ENCODE measurements around the gene ACTR5.

Gene ACTR5

DNA sequence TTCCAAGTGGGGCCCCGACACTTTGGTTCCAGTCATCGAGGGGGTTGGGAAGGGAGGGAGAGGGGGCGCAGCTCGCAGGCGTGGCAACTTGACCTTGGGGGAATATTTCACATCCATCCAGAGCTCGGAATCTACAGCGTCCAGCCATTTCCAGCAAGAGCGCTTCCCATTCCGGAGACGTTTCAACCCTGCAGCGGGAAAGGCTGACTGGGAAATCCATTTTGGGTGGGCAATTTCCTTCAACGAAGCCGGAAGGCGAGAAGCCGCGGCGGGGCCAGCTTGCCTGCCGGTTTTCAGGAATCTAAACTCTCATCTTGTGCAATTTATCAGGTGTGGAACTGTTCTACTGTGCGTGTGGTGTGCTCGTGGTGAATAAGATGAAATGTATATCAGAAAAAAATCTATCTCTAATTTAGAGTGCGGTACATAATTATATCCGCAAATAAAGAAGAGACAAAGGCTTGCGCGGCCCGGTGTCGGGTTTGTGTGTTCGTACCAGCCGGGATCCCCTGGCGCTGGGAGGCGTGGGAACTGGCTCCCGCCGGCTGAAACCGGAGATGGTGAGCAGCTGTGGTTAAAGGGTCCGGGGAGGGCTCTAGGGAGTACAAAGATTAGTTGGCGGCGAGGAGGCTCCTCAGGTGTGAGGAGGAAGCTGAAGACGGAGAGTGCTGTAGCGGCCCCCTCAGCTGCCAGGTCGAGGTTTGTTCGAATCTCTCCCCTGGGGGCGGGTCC lies 19.2 kb upstream of the ACTR5 start:
- ChIA-PET POLR2A (no interaction called here), CTCF (interaction anchor here (0.8 to 12.1 kb wide), 8 partner anchors 10 to 84 kb away, joined by 3 to 134 read pairs (median 4); partner anchors contain the start of gene ACTR5)
- Histone ChIP-seq H3K4me1 (ENCODE audit: control extremely low read depth in 1 of 4, control insufficient read depth in 4 of 4, insufficient read depth in 4 of 4, low read length in 3 of 4) (peaks cover 0 to 59% (median 33%) of the 10 kb centered on the region in 4 experiments), H3K27ac (ENCODE audit: insufficient read depth in 1 of 2, low read depth in 1 of 2, low read length in 2 of 2, poor library complexity in 1 of 2, severe bottlenecking in 2 of 2) (no peak overlapping the region), H3K4me3 (ENCODE audit: control insufficient read depth in 1 of 7, extremely low read depth in 1 of 7, insufficient read depth in 4 of 7, low read depth in 2 of 7, low read length in 6 of 7) (no peak overlapping the region), H3K36me3 (ENCODE audit: control insufficient read depth in 4 of 4, insufficient read depth in 4 of 4, low read length in 3 of 4) (no peaks in the 10 kb centered on the region), H3K27me3 (replicated peaks in 2 of 5; ENCODE audit: control insufficient read depth in 4 of 5, insufficient read depth in 5 of 5, low read length in 4 of 5) (peaks cover 7 to 100% (median 67%) of the 10 kb centered on the region in 5 experiments), H3K9me3 (ENCODE audit: control extremely low read depth in 1 of 5, control insufficient read depth in 4 of 5, insufficient read depth in 2 of 5, low read depth in 1 of 5, low read length in 4 of 5) (peaks cover 0 to 6% (median 0%) of the 10 kb centered on the region in 5 experiments)
- peak in 2 of 3 donors; percentile 35 to 36 for DNase-seq
- WGBS (ENCODE audit: insufficient coverage): 2% methylated on average over 32 of the region's 41 CpGs

- no peak overlapping the region for H3K27ac ChIP-seq (ENCODE audit: insufficient read depth in 1 of 2, low read depth in 1 of 2, low read length in 2 of 2, poor library complexity in 1 of 2, severe bottlenecking in 2 of 2)
- H3K27me3 ChIP-seq (replicated peaks in 2 of 5; ENCODE audit: control insufficient read depth in 4 of 5, insufficient read depth in 5 of 5, low read length in 4 of 5): peaks cover 7 to 100% (median 68%) of the 10 kb centered on the region in 5 experiments
- peak overlapping the region in 1 of 7 experiments; percentile 5 for H3K4me3 ChIP-seq (ENCODE audit: control insufficient read depth in 1 of 7, extremely low read depth in 1 of 7, insufficient read depth in 4 of 7, low read depth in 2 of 7, low read length in 6 of 7)
- peak in 2 of 3 donors; percentile 33 to 38 for DNase-seq
- POLR2A ChIA-PET: no interaction called here
- peaks cover 0 to 54% (median 30%) of the 10 kb centered on the region in 4 experiments for H3K4me1 ChIP-seq (ENCODE audit: control extremely low read depth in 1 of 4, control insufficient read depth in 4 of 4, insufficient read depth in 4 of 4, low read length in 3 of 4)
- CTCF ChIA-PET: interaction anchor here (0.8 to 12.1 kb wide), 7 partner anchors 11 to 84 kb away, joined by 3 to 134 read pairs (median 3); partner anchors contain the start of gene ACTR5
- 9% methylated on average over 6 of the region's 7 CpGs for WGBS (ENCODE audit: insufficient coverage)
- H3K36me3 ChIP-seq (ENCODE audit: control insufficient read depth in 4 of 4, insufficient read depth in 4 of 4, low read length in 3 of 4): no peaks in the 10 kb centered on the region
- peaks cover 0 to 6% (median 0%) of the 10 kb centered on the region in 5 experiments for H3K9me3 ChIP-seq (ENCODE audit: control extremely low read depth in 1 of 5, control insufficient read depth in 4 of 5, insufficient read depth in 2 of 5, low read depth in 1 of 5, low read length in 4 of 5)
Measured at GRCh38 chr20:38729767-38730166, 18.5 kb upstream of the ACTR5 start.

- Histone ChIP-seq H3K36me3 (ENCODE audit: control insufficient read depth in 4 of 4, insufficient read depth in 4 of 4, low read length in 3 of 4) (no peaks in the 10 kb centered on the region), H3K27me3 (replicated peaks in 2 of 5; ENCODE audit: control insufficient read depth in 4 of 5, insufficient read depth in 5 of 5, low read length in 4 of 5) (peaks cover 12 to 100% (median 63%) of the 10 kb centered on the region in 5 experiments), H3K9me3 (ENCODE audit: control extremely low read depth in 1 of 5, control insufficient read depth in 4 of 5, insufficient read depth in 2 of 5, low read depth in 1 of 5, low read length in 4 of 5) (peaks cover 0 to 6% (median 0%) of the 10 kb centered on the region in 5 experiments), H3K4me3 (ENCODE audit: control insufficient read depth in 1 of 7, extremely low read depth in 1 of 7, insufficient read depth in 4 of 7, low read depth in 2 of 7, low read length in 6 of 7) (peak overlapping the region in 2 of 7 experiments; percentile 6 to 28), H3K4me1 (ENCODE audit: control extremely low read depth in 1 of 4, control insufficient read depth in 4 of 4, insufficient read depth in 4 of 4, low read length in 3 of 4) (peaks cover 0 to 49% (median 24%) of the 10 kb centered on the region in 4 experiments), H3K27ac (ENCODE audit: insufficient read depth in 1 of 2, low read depth in 1 of 2, low read length in 2 of 2, poor library complexity in 1 of 2, severe bottlenecking in 2 of 2) (no peak overlapping the region)
- peak in 2 of 3 donors; percentile 35 to 38 for DNase-seq
- CTCF ChIA-PET: interaction anchor here (0.8 to 12.1 kb wide), 7 partner anchors 13 to 83 kb away, joined by 3 to 134 read pairs (median 3); partner anchors contain the start of gene ACTR5
- whole genome bisulfite sequencing (ENCODE audit: insufficient coverage): 9% methylated on average over 30 of the region's 41 CpGs
- POLR2A ChIA-PET: no interaction called here
Measured at GRCh38 chr20:38730167-38730988, 17.9 kb upstream of the ACTR5 start.

DNA sequence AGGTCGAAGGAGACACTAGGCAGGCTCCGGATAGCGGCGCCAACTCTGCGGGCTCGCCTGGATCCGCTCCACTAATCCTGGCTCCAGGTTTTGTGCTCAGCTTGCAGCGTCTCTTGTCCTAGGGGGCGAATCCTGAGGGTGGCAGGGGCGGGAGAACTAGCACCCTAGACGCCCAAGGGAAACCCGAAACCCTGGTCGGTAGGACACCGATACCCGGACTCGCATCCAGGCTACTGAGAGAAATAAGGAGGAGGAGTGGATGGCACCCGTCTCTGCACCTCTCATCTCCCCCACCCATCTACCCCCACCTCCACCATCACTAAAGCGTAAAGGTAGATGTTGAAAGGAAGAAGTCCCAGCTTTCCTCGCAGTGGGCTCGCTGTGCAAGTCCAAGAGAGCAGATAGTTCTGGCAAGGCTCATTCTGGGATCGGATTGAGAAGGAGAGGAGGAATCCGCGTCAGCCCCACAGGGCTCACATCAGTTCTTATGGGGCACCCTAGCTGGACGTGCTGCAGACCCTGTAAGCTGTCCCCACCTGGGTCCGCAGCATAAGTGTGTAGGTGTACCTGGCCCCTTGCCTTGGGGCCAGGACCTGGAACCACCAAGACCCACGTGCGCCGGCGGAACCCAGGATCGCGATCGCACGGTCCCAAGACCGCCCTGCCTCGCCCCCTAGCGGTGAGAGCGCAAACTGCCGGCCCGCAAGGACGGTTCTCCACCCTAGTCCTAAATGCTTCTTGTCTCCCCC lies 17.1 kb upstream of the ACTR5 start:
- DNase-seq: peak; percentile 78 to 82 (median 80)
- peaks cover 16 to 99% (median 58%) of the 10 kb centered on the region in 5 experiments for H3K27me3 ChIP-seq (replicated peaks in 2 of 5; ENCODE audit: control insufficient read depth in 4 of 5, insufficient read depth in 5 of 5, low read length in 4 of 5)
- peaks cover 0 to 41% (median 20%) of the 10 kb centered on the region in 4 experiments for H3K4me1 ChIP-seq (ENCODE audit: control extremely low read depth in 1 of 4, control insufficient read depth in 4 of 4, insufficient read depth in 4 of 4, low read length in 3 of 4)
- peak overlapping the region in 6 of 7 experiments; percentile 6 to 68 (median 24) for H3K4me3 ChIP-seq (ENCODE audit: control insufficient read depth in 1 of 7, extremely low read depth in 1 of 7, insufficient read depth in 4 of 7, low read depth in 2 of 7, low read length in 6 of 7)
- WGBS (ENCODE audit: insufficient coverage): 0% methylated on average over 32 of the region's 40 CpGs
- ChIA-PET CTCF (interaction anchor here (1.0 to 12.1 kb wide), 6 partner anchors 8 to 59 kb away, joined by 3 to 134 read pairs (median 4); partner anchors contain the start of gene ACTR5), POLR2A (no interaction called here)
- no peaks in the 10 kb centered on the region for H3K36me3 ChIP-seq (ENCODE audit: control insufficient read depth in 4 of 4, insufficient read depth in 4 of 4, low read length in 3 of 4)
- H3K9me3 ChIP-seq (ENCODE audit: control extremely low read depth in 1 of 5, control insufficient read depth in 4 of 5, insufficient read depth in 2 of 5, low read depth in 1 of 5, low read length in 4 of 5): peaks cover 0 to 6% (median 0%) of the 10 kb centered on the region in 5 experiments
- H3K27ac ChIP-seq (ENCODE audit: insufficient read depth in 1 of 2, low read depth in 1 of 2, low read length in 2 of 2, poor library complexity in 1 of 2, severe bottlenecking in 2 of 2): no peak overlapping the region

DNA sequence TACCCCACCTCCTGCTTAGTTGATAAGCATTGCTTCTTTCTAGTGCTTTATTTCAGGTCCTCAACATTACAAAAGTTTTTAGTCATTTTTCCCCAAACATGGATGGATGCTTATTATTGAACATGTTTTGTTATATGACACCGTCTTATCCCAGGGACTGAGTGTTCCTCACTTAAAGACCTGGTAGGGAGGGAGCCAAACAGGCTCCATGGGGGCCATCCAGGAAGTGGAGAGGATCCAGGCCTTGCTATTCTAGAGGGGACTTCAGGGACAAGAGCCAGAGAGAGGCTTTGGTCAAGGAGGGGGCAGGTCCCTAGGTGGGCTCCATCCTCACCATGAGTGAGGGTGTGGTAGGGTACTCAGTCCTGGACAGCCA lies 16.5 kb upstream of the ACTR5 start:
- peaks cover 0 to 6% (median 0%) of the 10 kb centered on the region in 5 experiments for H3K9me3 ChIP-seq (ENCODE audit: control extremely low read depth in 1 of 5, control insufficient read depth in 4 of 5, insufficient read depth in 2 of 5, low read depth in 1 of 5, low read length in 4 of 5)
- DNase-seq: no peak
- H3K4me3 ChIP-seq (ENCODE audit: control insufficient read depth in 1 of 7, extremely low read depth in 1 of 7, insufficient read depth in 4 of 7, low read depth in 2 of 7, low read length in 6 of 7): no peak overlapping the region
- H3K36me3 ChIP-seq (ENCODE audit: control insufficient read depth in 4 of 4, insufficient read depth in 4 of 4, low read length in 3 of 4): no peaks in the 10 kb centered on the region
- POLR2A ChIA-PET: no interaction called here
- 43% methylated on average over 1 of the region's 1 CpG for WGBS (ENCODE audit: insufficient coverage)
- CTCF ChIA-PET: interaction anchor here (1.0 to 12.1 kb wide), 6 partner anchors 8 to 89 kb away, joined by 3 to 134 read pairs (median 4); partner anchors contain the start of gene ACTR5
- peaks cover 17 to 98% (median 52%) of the 10 kb centered on the region in 5 experiments for H3K27me3 ChIP-seq (replicated peaks in 2 of 5; ENCODE audit: control insufficient read depth in 4 of 5, insufficient read depth in 5 of 5, low read length in 4 of 5)
- peaks cover 0 to 36% (median 20%) of the 10 kb centered on the region in 4 experiments for H3K4me1 ChIP-seq (ENCODE audit: control extremely low read depth in 1 of 4, control insufficient read depth in 4 of 4, insufficient read depth in 4 of 4, low read length in 3 of 4)
- H3K27ac ChIP-seq (ENCODE audit: insufficient read depth in 1 of 2, low read depth in 1 of 2, low read length in 2 of 2, poor library complexity in 1 of 2, severe bottlenecking in 2 of 2): no peak overlapping the region

- DNase-seq: no peak
- H3K4me1 ChIP-seq (ENCODE audit: control extremely low read depth in 1 of 4, control insufficient read depth in 4 of 4, insufficient read depth in 4 of 4, low read length in 3 of 4): peaks cover 0 to 26% (median 16%) of the 10 kb centered on the region in 4 experiments
- H3K27ac ChIP-seq (ENCODE audit: insufficient read depth in 1 of 2, low read depth in 1 of 2, low read length in 2 of 2, poor library complexity in 1 of 2, severe bottlenecking in 2 of 2): no peak overlapping the region
- POLR2A ChIA-PET: no interaction called here
- no peak overlapping the region for H3K4me3 ChIP-seq (ENCODE audit: control insufficient read depth in 1 of 7, extremely low read depth in 1 of 7, insufficient read depth in 4 of 7, low read depth in 2 of 7, low read length in 6 of 7)
- CTCF ChIA-PET: interaction anchor here (1.1 to 12.1 kb wide), 5 partner anchors 10 to 90 kb away, joined by 3 to 134 read pairs (median 6); partner anchors contain the start of gene ACTR5
- peaks cover 17 to 96% (median 43%) of the 10 kb centered on the region in 5 experiments for H3K27me3 ChIP-seq (replicated peaks in 2 of 5; ENCODE audit: control insufficient read depth in 4 of 5, insufficient read depth in 5 of 5, low read length in 4 of 5)
- H3K36me3 ChIP-seq (ENCODE audit: control insufficient read depth in 4 of 4, insufficient read depth in 4 of 4, low read length in 3 of 4): no peaks in the 10 kb centered on the region
- H3K9me3 ChIP-seq (ENCODE audit: control extremely low read depth in 1 of 5, control insufficient read depth in 4 of 5, insufficient read depth in 2 of 5, low read depth in 1 of 5, low read length in 4 of 5): peaks cover 0 to 6% (median 0%) of the 10 kb centered on the region in 5 experiments
- 100% methylated on average over 3 of the region's 4 CpGs for WGBS (ENCODE audit: insufficient coverage)
Measured at GRCh38 chr20:38732981-38733380, 15.3 kb upstream of the ACTR5 start.
